NCI-H2107 treated with DMSO at 0.1 percent for 48 hours (cell line): ENCODE results near the gene ENGASE.

ENCODE experiments used
- DNase-seq: peaks from one replicate; lab custom pipeline; 2025; ENCODE audit not compliant: unreplicated experiment; lab: John Stamatoyannopoulos, UW

Gene ENGASE

GRCh38 chr17:79091226-79091670 lies 16.6 kb downstream of the ENGASE start:
- no peak for DNase-seq

- DNase-seq, result no peak
Observed at GRCh38 chr17:79092567-79092966, 17.9 kb downstream of the ENGASE start.

- DNase-seq, result no peak
Observed at GRCh38 chr17:79093270-79093669, 18.6 kb downstream of the ENGASE start.

GRCh38 chr17:79094261-79094660 lies 19.6 kb downstream of the ENGASE start:
- no peak for DNase-seq

GRCh38 chr17:79095345-79096055 lies 20.9 kb downstream of the ENGASE start:
- DNase-seq, result peak; percentile 57

GRCh38 chr17:79096477-79096876 lies 21.9 kb downstream of the ENGASE start:
- no peak for DNase-seq

GRCh38 chr17:79097226-79098055 lies 22.8 kb downstream of the ENGASE start:
- no peak for DNase-seq

GRCh38 chr17:79098282-79098867 lies 23.8 kb downstream of the ENGASE start:
- no peak for DNase-seq

GRCh38 chr17:79100405-79100804 lies 25.8 kb downstream of the ENGASE start:
- no peak for DNase-seq

- DNase-seq, result no peak
Observed at GRCh38 chr17:79101111-79101673, 26.6 kb downstream of the ENGASE start.

- DNase-seq, result no peak
Observed at GRCh38 chr17:79102214-79102613, 27.6 kb downstream of the ENGASE start.

GRCh38 chr17:79104898-79105600 lies 30.4 kb downstream of the ENGASE start:
- no peak for DNase-seq

- no peak for DNase-seq
Observed at GRCh38 chr17:79105937-79106336, 31.3 kb downstream of the ENGASE start.

- DNase-seq, result no peak
Observed at GRCh38 chr17:79106958-79107357, 32.3 kb downstream of the ENGASE start.

GRCh38 chr17:79107499-79108231 lies 33.0 kb downstream of the ENGASE start:
- no peak for DNase-seq

- DNase-seq, result no peak
Observed at GRCh38 chr17:79108232-79108850, 33.7 kb downstream of the ENGASE start.

GRCh38 chr17:79108870-79109269 lies 34.2 kb downstream of the ENGASE start:
- no peak for DNase-seq

- no peak for DNase-seq
Observed at GRCh38 chr17:79109584-79109983, 35.0 kb downstream of the ENGASE start.

GRCh38 chr17:79111097-79111496 lies 36.5 kb downstream of the ENGASE start:
- no peak for DNase-seq

GRCh38 chr17:79112471-79112870 lies 37.8 kb downstream of the ENGASE start:
- DNase-seq, result no peak
